ENCODE measurements around the gene TXNDC2.

TXNDC2 gene

GRCh38 chr18:9852266-9853081 is 33.3 kb upstream of the TXNDC2 start:
- Histone ChIP-seq H3K79me1 (replicated peaks; ENCODE audit: low read length, poor library complexity, severe bottlenecking) (peaks cover 1% of the 10 kb centered on the region), H3K9me3 (ENCODE audit: control insufficient read depth, low read length) (no peaks in the 10 kb centered on the region), H2BK12ac (ENCODE audit: low read length in 2 of 2) (no peak overlapping the region), H3K4me1 (ENCODE audit: control insufficient read depth, insufficient read depth, low read depth, low read length) (peaks cover 4% of the 10 kb centered on the region), H3K27me3 (ENCODE audit: control insufficient read depth in 1 of 2, insufficient read depth in 1 of 2, low read length in 2 of 2) (no peaks in the 10 kb centered on the region), H2AFZ (ENCODE audit: low read depth, low read length) (no peak overlapping the region), H3K27ac (ENCODE audit: low read length, poor library complexity, severe bottlenecking) (no peak overlapping the region), H3K18ac (ENCODE audit: low read depth in 1 of 2, low read length in 2 of 2) (no peak overlapping the region), H3K4ac (ENCODE audit: low read depth in 1 of 2, low read length in 2 of 2) (no peak overlapping the region), H3K4me3 (ENCODE audit: insufficient read depth in 1 of 2, low read depth in 1 of 2, low read length in 2 of 2) (no peak overlapping the region), H3K9ac (ENCODE audit: low read length) (no peak overlapping the region), H3K4me2 (ENCODE audit: low read length, poor library complexity, severe bottlenecking) (no peak overlapping the region), H2BK5ac (ENCODE audit: low read depth, low read length, poor library complexity, severe bottlenecking) (no peak overlapping the region), H2BK120ac (ENCODE audit: low read depth, low read length) (no peak overlapping the region), H4K8ac (ENCODE audit: low read length) (no peak overlapping the region), H4K91ac (ENCODE audit: low read length) (no peak overlapping the region), H3K23ac (ENCODE audit: low read length in 2 of 2) (no peak overlapping the region), H2BK15ac (ENCODE audit: low read depth, poor library complexity, severe bottlenecking) (no peak overlapping the region), H3K14ac (ENCODE audit: low read length in 2 of 2) (no peak overlapping the region), H2AK5ac (ENCODE audit: low read length, severe bottlenecking) (no peak overlapping the region), H3K36me3 (ENCODE audit: control insufficient read depth in 1 of 2, insufficient read depth in 2 of 2, low read depth in 1 of 2, low read length in 2 of 2) (peaks cover 0 to 19% of the 10 kb centered on the region in 2 experiments)
- DNase-seq: no peak
- WGBS: 95% methylated on average over 4 of the region's 5 CpGs

- H3K36me3 ChIP-seq (ENCODE audit: control insufficient read depth in 1 of 2, insufficient read depth in 2 of 2, low read depth in 1 of 2, low read length in 2 of 2): peaks cover 0 to 16% of the 10 kb centered on the region in 2 experiments
- H4K91ac ChIP-seq (ENCODE audit: low read length): peak overlapping the region; percentile 88
- peaks cover 2% of the 10 kb centered on the region for H3K4me1 ChIP-seq (ENCODE audit: control insufficient read depth, insufficient read depth, low read depth, low read length)
- H2BK12ac ChIP-seq (ENCODE audit: low read length in 2 of 2): peak overlapping the region; percentile 85 to 93
- H3K18ac ChIP-seq (ENCODE audit: low read depth in 1 of 2, low read length in 2 of 2): peak overlapping the region; percentile 70 to 86
- no peak overlapping the region for H2AFZ ChIP-seq (ENCODE audit: low read depth, low read length)
- H3K79me1 ChIP-seq (replicated peaks; ENCODE audit: low read length, poor library complexity, severe bottlenecking): no peaks in the 10 kb centered on the region
- H3K9ac ChIP-seq (ENCODE audit: low read length): no peak overlapping the region
- no peak overlapping the region for H3K4me3 ChIP-seq (ENCODE audit: insufficient read depth in 1 of 2, low read depth in 1 of 2, low read length in 2 of 2)
- H3K27ac ChIP-seq (ENCODE audit: low read length, poor library complexity, severe bottlenecking): no peak overlapping the region
- no peak overlapping the region for H3K14ac ChIP-seq (ENCODE audit: low read length in 2 of 2)
- peak overlapping the region; percentile 57 to 77 for H3K4ac ChIP-seq (ENCODE audit: low read depth in 1 of 2, low read length in 2 of 2)
- H3K23ac ChIP-seq (ENCODE audit: low read length in 2 of 2): no peak overlapping the region
- no peaks in the 10 kb centered on the region for H3K9me3 ChIP-seq (ENCODE audit: control insufficient read depth, low read length)
- DNase-seq: peak; percentile 91
- WGBS: 63% methylated on average over 12 of the region's 12 CpGs
- H2BK15ac ChIP-seq (ENCODE audit: low read depth, poor library complexity, severe bottlenecking): no peak overlapping the region
- peak overlapping the region; percentile 82 for H4K8ac ChIP-seq (ENCODE audit: low read length)
- peak overlapping the region; percentile 95 for H2BK120ac ChIP-seq (ENCODE audit: low read depth, low read length)
- no peaks in the 10 kb centered on the region for H3K27me3 ChIP-seq (ENCODE audit: control insufficient read depth in 1 of 2, insufficient read depth in 1 of 2, low read length in 2 of 2)
- no peak overlapping the region for H2BK5ac ChIP-seq (ENCODE audit: low read depth, low read length, poor library complexity, severe bottlenecking)
- no peak overlapping the region for H2AK5ac ChIP-seq (ENCODE audit: low read length, severe bottlenecking)
- no peak overlapping the region for H3K4me2 ChIP-seq (ENCODE audit: low read length, poor library complexity, severe bottlenecking)
These were observed 30.7 kb upstream of the TXNDC2 start for GRCh38 chr18:9854801-9855676.

- Histone ChIP-seq H4K8ac (ENCODE audit: low read length) (peak overlapping the region; percentile 75), H3K79me1 (replicated peaks; ENCODE audit: low read length, poor library complexity, severe bottlenecking) (no peaks in the 10 kb centered on the region), H2AFZ (ENCODE audit: low read depth, low read length) (no peak overlapping the region), H2AK5ac (ENCODE audit: low read length, severe bottlenecking) (no peak overlapping the region), H2BK5ac (ENCODE audit: low read depth, low read length, poor library complexity, severe bottlenecking) (no peak overlapping the region), H3K27me3 (ENCODE audit: control insufficient read depth in 1 of 2, insufficient read depth in 1 of 2, low read length in 2 of 2) (no peaks in the 10 kb centered on the region), H3K14ac (ENCODE audit: low read length in 2 of 2) (no peak overlapping the region), H2BK15ac (ENCODE audit: low read depth, poor library complexity, severe bottlenecking) (no peak overlapping the region), H3K18ac (ENCODE audit: low read depth in 1 of 2, low read length in 2 of 2) (peak overlapping the region; percentile 11 to 86), H3K9ac (ENCODE audit: low read length) (no peak overlapping the region), H3K4me3 (ENCODE audit: insufficient read depth in 1 of 2, low read depth in 1 of 2, low read length in 2 of 2) (no peak overlapping the region), H2BK12ac (ENCODE audit: low read length in 2 of 2) (peak overlapping the region; percentile 12 to 93), H3K4me1 (ENCODE audit: control insufficient read depth, insufficient read depth, low read depth, low read length) (peaks cover 2% of the 10 kb centered on the region), H3K4me2 (ENCODE audit: low read length, poor library complexity, severe bottlenecking) (no peak overlapping the region), H4K91ac (ENCODE audit: low read length) (peak overlapping the region; percentile 96), H2BK120ac (ENCODE audit: low read depth, low read length) (peak overlapping the region; percentile 95), H3K9me3 (ENCODE audit: control insufficient read depth, low read length) (no peaks in the 10 kb centered on the region), H3K23ac (ENCODE audit: low read length in 2 of 2) (no peak overlapping the region), H3K4ac (ENCODE audit: low read depth in 1 of 2, low read length in 2 of 2) (peak overlapping the region; percentile 9 to 77), H3K27ac (ENCODE audit: low read length, poor library complexity, severe bottlenecking) (no peak overlapping the region), H3K36me3 (ENCODE audit: control insufficient read depth in 1 of 2, insufficient read depth in 2 of 2, low read depth in 1 of 2, low read length in 2 of 2) (peaks cover 0 to 23% of the 10 kb centered on the region in 2 experiments)
- WGBS: 78% methylated on average over 7 of the region's 9 CpGs
- peak; percentile 54 for DNase-seq
These were observed 30.1 kb upstream of the TXNDC2 start for GRCh38 chr18:9855681-9856080.

GRCh38 chr18:9856092-9856491 is 29.7 kb upstream of the TXNDC2 start:
- H3K18ac ChIP-seq (ENCODE audit: low read depth in 1 of 2, low read length in 2 of 2): peak overlapping the region in 1 of 2 experiments; percentile 77
- no peak overlapping the region for H3K27ac ChIP-seq (ENCODE audit: low read length, poor library complexity, severe bottlenecking)
- H3K4me1 ChIP-seq (ENCODE audit: control insufficient read depth, insufficient read depth, low read depth, low read length): peaks cover 2% of the 10 kb centered on the region
- no peaks in the 10 kb centered on the region for H3K27me3 ChIP-seq (ENCODE audit: control insufficient read depth in 1 of 2, insufficient read depth in 1 of 2, low read length in 2 of 2)
- H2AFZ ChIP-seq (ENCODE audit: low read depth, low read length): no peak overlapping the region
- no peaks in the 10 kb centered on the region for H3K79me1 ChIP-seq (replicated peaks; ENCODE audit: low read length, poor library complexity, severe bottlenecking)
- peak overlapping the region in 1 of 2 experiments; percentile 83 for H2BK12ac ChIP-seq (ENCODE audit: low read length in 2 of 2)
- H3K4ac ChIP-seq (ENCODE audit: low read depth in 1 of 2, low read length in 2 of 2): peak overlapping the region in 1 of 2 experiments; percentile 69
- no peak overlapping the region for H2BK5ac ChIP-seq (ENCODE audit: low read depth, low read length, poor library complexity, severe bottlenecking)
- no peak for DNase-seq
- no peak overlapping the region for H3K4me3 ChIP-seq (ENCODE audit: insufficient read depth in 1 of 2, low read depth in 1 of 2, low read length in 2 of 2)
- H3K9ac ChIP-seq (ENCODE audit: low read length): no peak overlapping the region
- no peak overlapping the region for H2BK120ac ChIP-seq (ENCODE audit: low read depth, low read length)
- no peak overlapping the region for H4K91ac ChIP-seq (ENCODE audit: low read length)
- no peak overlapping the region for H4K8ac ChIP-seq (ENCODE audit: low read length)
- H2AK5ac ChIP-seq (ENCODE audit: low read length, severe bottlenecking): no peak overlapping the region
- H3K9me3 ChIP-seq (ENCODE audit: control insufficient read depth, low read length): no peaks in the 10 kb centered on the region
- no peak overlapping the region for H2BK15ac ChIP-seq (ENCODE audit: low read depth, poor library complexity, severe bottlenecking)
- no peak overlapping the region for H3K4me2 ChIP-seq (ENCODE audit: low read length, poor library complexity, severe bottlenecking)
- H3K23ac ChIP-seq (ENCODE audit: low read length in 2 of 2): peak overlapping the region in 1 of 2 experiments; percentile 83
- peak overlapping the region in 1 of 2 experiments; percentile 66 for H3K14ac ChIP-seq (ENCODE audit: low read length in 2 of 2)
- no CpG with 5 or more reads among the region's 3 CpGs for WGBS
- H3K36me3 ChIP-seq (ENCODE audit: control insufficient read depth in 1 of 2, insufficient read depth in 2 of 2, low read depth in 1 of 2, low read length in 2 of 2): peaks cover 0 to 27% of the 10 kb centered on the region in 2 experiments

All from mesenchymal stem cell (in vitro differentiated cells and primary cell).